ENCODE results near the gene TGFB1. TPM values are rescaled to one million over a fixed set of nuclear protein-coding genes. Genes with fewer than 3 reads are reported as not detected.

Gene TGFB1
- total RNA-seq (2021; ENCODE audit: unreplicated experiment) (42.6 TPM), Bru-seq, nascent RNA (percentile 55 among the genes with signal in this experiment), BruChase-seq, experiment 1, labeled RNA remaining after a 2-hour chase (percentile 59 among the genes with signal in this experiment), BruChase-seq, experiment 2, labeled RNA remaining after a 6-hour chase (percentile 71 among the genes with signal in this experiment)
- polyA plus RNA-seq (2012; ENCODE audit: insufficient read length) = 57.9 TPM
- long read RNA-seq, transcript TGFB1-201 (7 exons, 2,769 nt) = major isoform, 36 of 57 reads
- long read RNA-seq, partial matches to known transcripts = 5 of 57 reads
- long read RNA-seq, other reads (novel, unspliced or antisense) = 16 of 57 reads

- Histone ChIP-seq H3K27me3 (ENCODE audit: control insufficient read depth, insufficient read depth, low read length) (no peaks in the 10 kb centered on the region), H3K4me3 (ENCODE audit: low read depth in 2 of 2, low read length in 2 of 2) (peak within 1 kb of the TSS; percentile 72 to 79), H3K4me1 (ENCODE audit: control insufficient read depth, insufficient read depth, low read length) (peaks cover 5% of the 10 kb centered on the region; the same call in 1 of the 2 replicates), H3K9me3 (ENCODE audit: control insufficient read depth, insufficient read depth, low read depth, low read length) (no peaks in the 10 kb centered on the region), H3K36me3 (ENCODE audit: control insufficient read depth, insufficient read depth, low read length) (peaks cover 6% of the 10 kb centered on the region; the same call in 1 of the 2 replicates), H3K27ac (ENCODE audit: low read length) (peak within 1 kb of the TSS; percentile 75)
- ATAC-seq (peak; percentile 76), DNase-seq (ENCODE audit: low read depth, low spot score) (no peak)
- TSS peak; percentile 84 for BruUV-seq (replicated peaks)
- peak; percentile 54 for TF ChIP-seq POLR2AphosphoS5 (IDR thresholded peaks at IDR 0.05; ENCODE audit: low read depth, low read length)
- TF ChIP-seq REST (IDR thresholded peaks at IDR 0.05; ENCODE audit: insufficient read depth in 1 of 2, low read depth in 2 of 2, low read length in 1 of 2) = no peak
- peak; percentile 59; the same call in 1 of the 2 replicates for TF ChIP-seq SIN3A (IDR thresholded peaks at IDR 0.05; ENCODE audit: borderline replicate concordance, insufficient read depth, low read depth, low read length)
- TF ChIP-seq TCF7L2 (IDR thresholded peaks at IDR 0.05; ENCODE audit: low read depth, low read length) = no peak
- peak; percentile 90 for TF ChIP-seq CTCF (IDR thresholded peaks at IDR 0.05)
- intact Hi-C loops (cut with micrococcal nuclease; ENCODE audit: unreplicated experiment) = no loop called here
- in situ Hi-C loops (cut with HindIII; ENCODE audit: low pct_unique_long_range_greater_than_20kb, low sequenced_read_pairs) = no loop called here
- ChIA-PET CTCF (no interaction called here), POLR2A (interaction anchor here (0.8 kb wide), 1 partner anchor 752 kb away, joined by 3 read pairs; no protein-coding TSS in a partner anchor)
Observed at GRCh38 chr19:41353466-41354342, at the start of gene TGFB1. TGFB1 (minus strand) TSS chr19:41353922; CDS start chr19:41353044, 878 bp downstream.

GRCh38 chr19:41402010-41402409 is 48.3 kb upstream of the TGFB1 start:
- DNase-seq (ENCODE audit: low read depth, low spot score) = no peak
- ChIA-PET CTCF (no interaction called here), POLR2A (no interaction called here)
- no TSS peak for BruUV-seq (replicated peaks)
- in situ Hi-C loops (cut with HindIII; ENCODE audit: low pct_unique_long_range_greater_than_20kb, low sequenced_read_pairs) = no loop called here
- Histone ChIP-seq H3K27me3 (ENCODE audit: control insufficient read depth, insufficient read depth, low read length) (no peaks in the 10 kb centered on the region), H3K4me3 (ENCODE audit: low read depth in 2 of 2, low read length in 2 of 2) (no peak overlapping the region), H3K36me3 (ENCODE audit: control insufficient read depth, insufficient read depth, low read length) (peaks cover 5% of the 10 kb centered on the region; the same call in 1 of the 2 replicates), H3K4me1 (ENCODE audit: control insufficient read depth, insufficient read depth, low read length) (no peaks in the 10 kb centered on the region), H3K9me3 (ENCODE audit: control insufficient read depth, insufficient read depth, low read depth, low read length) (no peaks in the 10 kb centered on the region), H3K27ac (ENCODE audit: low read length) (no peak overlapping the region)
- no peak for ATAC-seq
- TF ChIP-seq CTCF (IDR thresholded peaks at IDR 0.05) (no peak), POLR2AphosphoS5 (IDR thresholded peaks at IDR 0.05; ENCODE audit: low read depth, low read length) (no peak), SIN3A (IDR thresholded peaks at IDR 0.05; ENCODE audit: borderline replicate concordance, insufficient read depth, low read depth, low read length) (no peak), TCF7L2 (IDR thresholded peaks at IDR 0.05; ENCODE audit: low read depth, low read length) (no peak), REST (IDR thresholded peaks at IDR 0.05; ENCODE audit: insufficient read depth in 1 of 2, low read depth in 2 of 2, low read length in 1 of 2) (no peak)
- intact Hi-C loops (cut with micrococcal nuclease; ENCODE audit: unreplicated experiment) = no loop called here
